HepG2 (cell line): Measurements from ENCODE around the gene WSCD2. TPM values are rescaled to one million over a fixed set of nuclear protein-coding genes. Genes with fewer than 3 reads are reported as not detected.

Experiments
- ATAC-seq: fragments of 200-7000 bp; cut with Tn5 transposase; 3 replicates; pipeline ENCODE4 v1.9.1; 2020; ENCODE audit warnings: mild to moderate bottlenecking, moderate library complexity
- BruUV-seq: library from RNA; stranded (reverse); fragments of 400-500 nt; replicated peaks from 2 replicates; lab custom pipeline; 2021; lab: Mats Ljungman, UMichigan
- CTCF ChIA-PET: fragments of 300-600 bp; formaldehyde crosslinking; extraction: SDS; loops from one replicate; lab custom pipeline; 2021; ENCODE audit warnings: low total read pairs, inconsistent platforms, low intra/inter-chr PET ratio; lab: Yijun Ruan, JAX
- POLR2A ChIA-PET: fragments of 350-600 bp; sonication (Branson Sonifier 250); formaldehyde crosslinking; loops from one replicate; lab custom pipeline; 2020; ENCODE audit warnings: antibody characterized with exemption, inconsistent platforms; lab: Yijun Ruan, JAX
- DNase-seq: peaks from one replicate; pipeline ENCODE4 v3.0.0-alpha.2; 2015; ENCODE audit warnings: low spot score
- FAIRE-seq: peaks from 3 replicates; lab custom pipeline; 2011; peaks lifted over from hg19 to GRCh38; lab: Jason Lieb, UNC
- H2AFZ ChIP-seq: one replicate; pipeline ENCODE4 v1.6.1; 2011; ENCODE audit warnings: low read length, inconsistent platforms
- H3K27ac ChIP-seq: fragments of 300-600 bp; 3 replicates; pipeline ENCODE4 v1.8.0; 2011; ENCODE audit warnings: mixed run types, mild to moderate bottlenecking, mixed read lengths, low read length, inconsistent platforms; ENCODE audit not compliant: insufficient read depth; ENCODE audit errors: extremely low read length
- H3K27me3 ChIP-seq, 2 experiments: fragments of 200-600 bp in 1 of 2; 2 replicates in 1 of 2; 3 replicates in 1 of 2; pipeline versions ENCODE4 v1.6.0 to v1.8.0; 2011; ENCODE audit warnings: low read length in 2 of 2, mild to moderate bottlenecking in 2 of 2, moderate library complexity in 2 of 2, inconsistent platforms in 1 of 2; ENCODE audit not compliant: insufficient read depth in 2 of 2, control insufficient read depth in 1 of 2
- H3K36me3 ChIP-seq, 2 experiments: fragments of 200-600 bp in 1 of 2; replicated peaks in 1 of 2; 2 replicates in 1 of 2; 3 replicates in 1 of 2; pipeline versions ENCODE4 v1.5.1 to v1.8.0; 2011; ENCODE audit warnings: low read length in 2 of 2, inconsistent platforms in 1 of 2; ENCODE audit not compliant: insufficient read depth in 2 of 2, control insufficient read depth in 1 of 2
- H3K4me1 ChIP-seq: 2 replicates; pipeline ENCODE4 v1.5.1; 2012; ENCODE audit warnings: low read length, inconsistent platforms; ENCODE audit not compliant: insufficient read depth
- H3K4me2 ChIP-seq: 2 replicates; pipeline ENCODE4 v1.6.0; 2011; ENCODE audit warnings: low read depth, low read length, inconsistent platforms
- H3K4me3 ChIP-seq, 3 experiments: fragments of 200-600 bp in 1 of 3; sonication (generic), shearing (Covaris generic) in 1 of 3; replicated peaks in 1 of 3; 2 replicates each; pipeline ENCODE4 v1.5.1; 2011 to 2016; ENCODE audit warnings: low read length in 3 of 3, inconsistent platforms in 2 of 3, low read depth in 2 of 3, mild to moderate bottlenecking in 2 of 3, control low read depth in 1 of 3, mixed read lengths in 1 of 3; ENCODE audit not compliant: insufficient read depth in 1 of 3
- H3K79me2 ChIP-seq: one replicate; pipeline ENCODE4 v1.6.1; 2011; ENCODE audit warnings: low read length, inconsistent platforms; ENCODE audit not compliant: insufficient read depth
- H3K9ac ChIP-seq: 2 replicates; pipeline ENCODE4 v1.6.0; 2011; ENCODE audit warnings: mild to moderate bottlenecking, low read depth, low read length, inconsistent platforms; ENCODE audit not compliant: insufficient read depth
- H3K9me3 ChIP-seq: 2 replicates; pipeline ENCODE4 v1.5.1; 2012; ENCODE audit warnings: mild to moderate bottlenecking, low read length
- H4K20me1 ChIP-seq: 2 replicates; pipeline ENCODE4 v1.6.0; 2011; ENCODE audit warnings: inconsistent platforms, mild to moderate bottlenecking, low read length, moderate library complexity; ENCODE audit not compliant: insufficient read depth
- CBFB ChIP-seq: sonication (generic); formaldehyde crosslinking; IDR thresholded peaks from 2 replicates; pipeline ENCODE4 v1.4.0; 2020; ENCODE audit warnings: missing genetic modification reagents
- CBX5 ChIP-seq: sonication (generic); formaldehyde crosslinking; IDR thresholded peaks from 2 replicates; pipeline ENCODE4 v1.4.0; 2020; ENCODE audit warnings: missing genetic modification reagents, borderline replicate concordance
- FOXA1 ChIP-seq, 2 experiments: fragments of 450-650 bp in 1 of 2; sonication (generic) in 1 of 2; formaldehyde crosslinking in 1 of 2; IDR thresholded peaks; 2 replicates each; pipeline versions ENCODE4 v1.4.0 to v1.6.1; 2016 to 2020; ENCODE audit warnings: missing genetic modification reagents in 1 of 2
- HDAC1 ChIP-seq: sonication (generic); formaldehyde crosslinking; IDR thresholded peaks from 2 replicates; pipeline ENCODE4 v1.5.1; 2020; ENCODE audit warnings: mild to moderate bottlenecking, missing genetic modification reagents
- NCOA1 ChIP-seq: sonication (generic); formaldehyde crosslinking; IDR thresholded peaks from 2 replicates; pipeline ENCODE4 v1.9.0; 2021; ENCODE audit warnings: missing genetic modification reagents
- NFATC3 ChIP-seq: sonication (generic); formaldehyde crosslinking; IDR thresholded peaks from 2 replicates; pipeline ENCODE4 v1.5.1; 2020; ENCODE audit warnings: mild to moderate bottlenecking, missing genetic modification reagents
- SMAD1 ChIP-seq: sonication (generic); formaldehyde crosslinking; IDR thresholded peaks from 2 replicates; pipeline ENCODE4 v1.4.0; 2020; ENCODE audit warnings: missing genetic modification reagents, low read depth, mild to moderate bottlenecking, borderline replicate concordance
- ZNF160 ChIP-seq: sonication (generic); formaldehyde crosslinking; IDR thresholded peaks from 2 replicates; pipeline ENCODE4 v1.8.0; 2022; ENCODE audit warnings: mild to moderate bottlenecking, inconsistent platforms, missing genetic modification reagents
- ZNF703 ChIP-seq: sonication (generic); formaldehyde crosslinking; IDR thresholded peaks from 2 replicates; pipeline ENCODE4 v1.5.1; 2020; ENCODE audit warnings: missing genetic modification reagents, mild to moderate bottlenecking, moderate library complexity, borderline replicate concordance
- ZXDC ChIP-seq: sonication (generic); formaldehyde crosslinking; IDR thresholded peaks from 2 replicates; pipeline ENCODE4 v1.5.0; 2020; ENCODE audit warnings: mild to moderate bottlenecking, missing genetic modification reagents
- WGBS: methylation state at CpG from one replicate; pipeline ENCODE4 v1.1.6; 2017; ENCODE audit warnings: low lambda C conversion rate; 5-methylcytosine and 5-hydroxymethylcytosine counted together
- in situ Hi-C: cut with HindIII; loops from 2 replicates; pipeline ENCODE4 v1.10.0; 2017; ENCODE audit warnings: low pct_unique_long_range_greater_than_20kb; ENCODE audit not compliant: extremely low pct_ligation_motif_present
- intact Hi-C: fragments of 100-400 bp; cut with micrococcal nuclease; formaldehyde crosslinking; loops from one replicate; pipeline ENCODE4 v1.10.0; 2022; ENCODE audit not compliant: unreplicated experiment
- polyA plus RNA-seq, 8 experiments: library from polyadenylated mRNA; depleted of rRNA in 3 of 8; stranded (reverse) in 7 of 8; unstranded in 1 of 8; fragments of >200 nt; fragmentation: Illumina TruSeq in 4 of 8; extraction: Trizol in 4 of 8; gene quantifications; 2 replicates each; pipeline versions ENCODE4 v1.2.1 to v1.2.3, GENCODE V29; 2011 to 2016; ENCODE audit warnings: low read depth in 4 of 8, missing spikeins in 1 of 8, mixed read lengths in 1 of 8; ENCODE audit not compliant: insufficient read depth in 1 of 8
- total RNA-seq, 5 experiments: library from RNA; depleted of rRNA; stranded (reverse); fragments of >200 nt; fragmentation: Illumina TruSeq; extraction: Trizol; gene quantifications; 2 replicates each; pipeline ENCODE4 v1.2.3, GENCODE V29; 2016; ENCODE audit warnings: low read depth in 1 of 5
- TF ChIP-seq, protein P1 (sequence below): IDR thresholded peaks from 2 replicates; pipeline ENCODE4 v1.6.1; 2016; ENCODE audit warnings: low read depth, missing genetic modification reagents, missing compliant biosample characterization
- TF ChIP-seq, protein P2 (sequence below): sonication (generic); formaldehyde crosslinking; IDR thresholded peaks from 2 replicates; pipeline ENCODE4 v1.4.0; 2020; ENCODE audit warnings: mild to moderate bottlenecking, missing genetic modification reagents

Gene WSCD2
- total and polyA plus RNA-seq, 2 of the 13 experiments (the other 11 are each of a cell fraction or from before 2014, with no cell fraction given) = not detected

GRCh38 chr12:108112832-108113556 lies 16.1 kb upstream of the WSCD2 start:
- FAIRE-seq (no peak), ATAC-seq (peak; percentile 66), DNase-seq (no peak)
- Histone ChIP-seq H3K79me2 (no peaks in the 10 kb centered on the region), H3K9ac (no peak overlapping the region), H4K20me1 (no peaks in the 10 kb centered on the region), H3K4me2 (no peak overlapping the region), H2AFZ (no peak overlapping the region), H3K36me3 (no peaks in the 10 kb centered on the region), H3K9me3 (no peaks in the 10 kb centered on the region), H3K4me1 (no peaks in the 10 kb centered on the region), H3K4me3 (no peak overlapping the region), H3K27ac (no peak overlapping the region), H3K27me3 (peaks cover 0 to 2% of the 10 kb centered on the region in 2 experiments; a peak in 2 of 5 replicates)
- CTCF ChIA-PET = no interaction called here
- intact Hi-C loops (no loop called here), in situ Hi-C loops (no loop called here)
- 22% methylated on average over 11 of the region's 11 CpGs for WGBS
- POLR2A ChIA-PET = no interaction called here
- BruUV-seq = no TSS peak
- no peak for TF ChIP-seq ZNF703
- no peak for TF ChIP-seq HDAC1 (CRISPR knock-in tag)
- TF ChIP-seq CBFB (CRISPR knock-in tag) = no peak
- TF ChIP-seq CBX5 (CRISPR knock-in tag) = no peak
- no peak for TF ChIP-seq NFATC3 (CRISPR knock-in tag)
- TF ChIP-seq NCOA1 (CRISPR knock-in tag) = no peak
- no peak for TF ChIP-seq SMAD1 (CRISPR knock-in tag)
- TF ChIP-seq, protein P1, sequence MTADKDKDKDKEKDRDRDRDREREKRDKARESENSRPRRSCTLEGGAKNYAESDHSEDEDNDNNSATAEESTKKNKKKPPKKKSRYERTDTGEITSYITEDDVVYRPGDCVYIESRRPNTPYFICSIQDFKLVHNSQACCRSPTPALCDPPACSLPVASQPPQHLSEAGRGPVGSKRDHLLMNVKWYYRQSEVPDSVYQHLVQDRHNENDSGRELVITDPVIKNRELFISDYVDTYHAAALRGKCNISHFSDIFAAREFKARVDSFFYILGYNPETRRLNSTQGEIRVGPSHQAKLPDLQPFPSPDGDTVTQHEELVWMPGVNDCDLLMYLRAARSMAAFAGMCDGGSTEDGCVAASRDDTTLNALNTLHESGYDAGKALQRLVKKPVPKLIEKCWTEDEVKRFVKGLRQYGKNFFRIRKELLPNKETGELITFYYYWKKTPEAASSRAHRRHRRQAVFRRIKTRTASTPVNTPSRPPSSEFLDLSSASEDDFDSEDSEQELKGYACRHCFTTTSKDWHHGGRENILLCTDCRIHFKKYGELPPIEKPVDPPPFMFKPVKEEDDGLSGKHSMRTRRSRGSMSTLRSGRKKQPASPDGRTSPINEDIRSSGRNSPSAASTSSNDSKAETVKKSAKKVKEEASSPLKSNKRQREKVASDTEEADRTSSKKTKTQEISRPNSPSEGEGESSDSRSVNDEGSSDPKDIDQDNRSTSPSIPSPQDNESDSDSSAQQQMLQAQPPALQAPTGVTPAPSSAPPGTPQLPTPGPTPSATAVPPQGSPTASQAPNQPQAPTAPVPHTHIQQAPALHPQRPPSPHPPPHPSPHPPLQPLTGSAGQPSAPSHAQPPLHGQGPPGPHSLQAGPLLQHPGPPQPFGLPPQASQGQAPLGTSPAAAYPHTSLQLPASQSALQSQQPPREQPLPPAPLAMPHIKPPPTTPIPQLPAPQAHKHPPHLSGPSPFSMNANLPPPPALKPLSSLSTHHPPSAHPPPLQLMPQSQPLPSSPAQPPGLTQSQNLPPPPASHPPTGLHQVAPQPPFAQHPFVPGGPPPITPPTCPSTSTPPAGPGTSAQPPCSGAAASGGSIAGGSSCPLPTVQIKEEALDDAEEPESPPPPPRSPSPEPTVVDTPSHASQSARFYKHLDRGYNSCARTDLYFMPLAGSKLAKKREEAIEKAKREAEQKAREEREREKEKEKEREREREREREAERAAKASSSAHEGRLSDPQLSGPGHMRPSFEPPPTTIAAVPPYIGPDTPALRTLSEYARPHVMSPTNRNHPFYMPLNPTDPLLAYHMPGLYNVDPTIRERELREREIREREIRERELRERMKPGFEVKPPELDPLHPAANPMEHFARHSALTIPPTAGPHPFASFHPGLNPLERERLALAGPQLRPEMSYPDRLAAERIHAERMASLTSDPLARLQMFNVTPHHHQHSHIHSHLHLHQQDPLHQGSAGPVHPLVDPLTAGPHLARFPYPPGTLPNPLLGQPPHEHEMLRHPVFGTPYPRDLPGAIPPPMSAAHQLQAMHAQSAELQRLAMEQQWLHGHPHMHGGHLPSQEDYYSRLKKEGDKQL = no peak
- no peak for TF ChIP-seq ZXDC (CRISPR knock-in tag)
- no peak for TF ChIP-seq ZNF160 (CRISPR knock-in tag)
- TF ChIP-seq FOXA1 (IDR thresholded peaks at IDR 0.05) = no peak
- no peak for TF ChIP-seq FOXA1 (CRISPR knock-in tag; IDR thresholded peaks at IDR 0.05)
- TF ChIP-seq, protein P2, sequence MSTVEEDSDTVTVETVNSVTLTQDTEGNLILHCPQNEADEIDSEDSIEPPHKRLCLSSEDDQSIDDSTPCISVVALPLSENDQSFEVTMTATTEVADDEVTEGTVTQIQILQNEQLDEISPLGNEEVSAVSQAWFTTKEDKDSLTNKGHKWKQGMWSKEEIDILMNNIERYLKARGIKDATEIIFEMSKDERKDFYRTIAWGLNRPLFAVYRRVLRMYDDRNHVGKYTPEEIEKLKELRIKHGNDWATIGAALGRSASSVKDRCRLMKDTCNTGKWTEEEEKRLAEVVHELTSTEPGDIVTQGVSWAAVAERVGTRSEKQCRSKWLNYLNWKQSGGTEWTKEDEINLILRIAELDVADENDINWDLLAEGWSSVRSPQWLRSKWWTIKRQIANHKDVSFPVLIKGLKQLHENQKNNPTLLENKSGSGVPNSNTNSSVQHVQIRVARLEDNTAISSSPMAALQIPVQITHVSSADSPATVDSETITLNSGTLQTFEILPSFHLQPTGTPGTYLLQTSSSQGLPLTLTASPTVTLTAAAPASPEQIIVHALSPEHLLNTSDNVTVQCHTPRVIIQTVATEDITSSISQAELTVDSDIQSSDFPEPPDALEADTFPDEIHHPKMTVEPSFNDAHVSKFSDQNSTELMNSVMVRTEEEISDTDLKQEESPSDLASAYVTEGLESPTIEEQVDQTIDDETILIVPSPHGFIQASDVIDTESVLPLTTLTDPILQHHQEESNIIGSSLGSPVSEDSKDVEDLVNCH (CRISPR knock-in tag) = no peak
